H7 (cell line): ENCODE measurements around the gene ELK4. TPM values are rescaled to one million over a fixed set of nuclear protein-coding genes. Genes with fewer than 3 reads are reported as not detected.
A peak's percentile ranks its signal among the peaks of the same experiment; 100 is the strongest.

Source experiments
- DNase-seq: peaks from one replicate; pipeline ENCODE4 v3.0.0; 2012
- H3K27me3 ChIP-seq: 2 replicates; pipeline ENCODE4 v1.6.0; 2011; ENCODE audit warnings: mild to moderate bottlenecking, low read length; ENCODE audit not compliant: control insufficient read depth, insufficient read depth
- H3K36me3 ChIP-seq: replicated peaks from 2 replicates; pipeline ENCODE4 v1.5.1; 2011; ENCODE audit warnings: low read length; ENCODE audit not compliant: control insufficient read depth, insufficient read depth
- H3K4me3 ChIP-seq: 2 replicates; pipeline ENCODE4 v1.5.1; 2011; ENCODE audit warnings: low read depth, mild to moderate bottlenecking, control low read depth, low read length, moderate library complexity; ENCODE audit not compliant: insufficient read depth
- total RNA-seq: library from RNA; depleted of rRNA; stranded (reverse); fragments of >200 nt; shearing (Covaris generic); gene quantifications from 2 replicates; pipeline ENCODE4 v1.2.3, GENCODE V29; 2014

ELK4 gene
- total RNA-seq, 1 experiment from 2014 or later: 13.0 TPM

DNA sequence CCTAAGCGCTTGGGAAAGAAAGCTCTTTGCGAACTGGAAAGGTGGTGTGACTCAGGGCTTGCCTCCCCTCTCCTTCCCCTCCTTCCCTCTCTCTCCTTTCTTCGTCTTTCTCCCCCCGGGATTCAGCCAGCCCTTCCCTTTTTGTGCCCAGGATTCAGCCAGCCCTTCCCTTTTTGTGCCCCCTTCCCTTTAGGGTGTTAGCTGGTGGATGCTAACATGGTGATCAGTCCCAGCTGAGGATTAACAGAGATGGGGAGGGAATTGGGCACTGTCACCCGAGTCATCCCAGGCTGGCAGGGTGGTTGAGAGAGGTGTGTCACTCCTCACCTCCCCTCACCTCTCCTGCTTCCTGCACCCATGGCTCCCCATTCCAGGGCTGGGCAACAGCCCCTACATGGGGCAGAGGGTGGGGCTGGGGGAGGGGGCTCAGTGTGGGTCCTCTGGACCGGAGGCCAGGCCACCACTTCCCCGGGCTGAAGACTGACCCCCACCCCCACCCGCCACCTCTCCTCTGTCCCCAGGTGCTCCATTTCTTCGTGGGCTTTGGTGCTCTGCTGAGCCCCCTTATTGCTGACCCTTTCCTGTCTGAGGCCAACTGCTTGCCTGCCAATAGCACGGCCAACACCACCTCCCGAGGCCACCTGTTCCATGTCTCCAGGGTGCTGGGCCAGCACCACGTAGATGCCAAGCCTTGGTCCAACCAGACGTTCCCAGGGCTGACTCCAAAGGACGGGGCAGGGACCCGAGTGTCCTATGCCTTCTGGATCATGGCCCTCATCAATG lies 51.5 kb downstream of the ELK4 start:
- H3K27me3 ChIP-seq: peaks cover 19% of the 10 kb centered on the region

DNA sequence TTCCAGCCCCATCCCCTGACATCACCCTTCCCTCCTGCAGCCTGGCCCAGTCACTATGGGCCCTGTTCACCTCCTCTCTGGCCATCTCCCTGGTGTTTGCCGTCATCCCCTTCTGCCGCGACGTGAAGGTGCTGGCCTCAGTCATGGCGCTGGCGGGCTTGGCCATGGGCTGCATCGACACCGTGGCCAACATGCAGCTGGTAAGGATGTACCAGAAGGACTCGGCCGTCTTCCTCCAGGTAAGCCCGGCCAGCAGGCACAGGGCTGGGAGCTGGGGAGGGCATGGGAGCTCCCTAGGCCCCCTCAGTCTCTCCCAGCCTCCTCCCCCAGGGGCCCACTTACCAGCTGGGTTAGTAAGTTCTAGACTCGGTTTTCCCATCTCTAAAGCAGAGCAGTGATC lies 52.1 kb downstream of the ELK4 start:
- Histone ChIP-seq H3K36me3 (no peaks in the 10 kb centered on the region), H3K27me3 (peaks cover 19% of the 10 kb centered on the region), H3K4me3 (no peak overlapping the region)
- DNase-seq: peak; percentile 65

More for the DNA sequence above, 51.5 kb downstream of the ELK4 start:
- H3K4me3 ChIP-seq: no peak overlapping the region
- H3K36me3 ChIP-seq: no peaks in the 10 kb centered on the region
- peak; percentile 67 for DNase-seq

DNA sequence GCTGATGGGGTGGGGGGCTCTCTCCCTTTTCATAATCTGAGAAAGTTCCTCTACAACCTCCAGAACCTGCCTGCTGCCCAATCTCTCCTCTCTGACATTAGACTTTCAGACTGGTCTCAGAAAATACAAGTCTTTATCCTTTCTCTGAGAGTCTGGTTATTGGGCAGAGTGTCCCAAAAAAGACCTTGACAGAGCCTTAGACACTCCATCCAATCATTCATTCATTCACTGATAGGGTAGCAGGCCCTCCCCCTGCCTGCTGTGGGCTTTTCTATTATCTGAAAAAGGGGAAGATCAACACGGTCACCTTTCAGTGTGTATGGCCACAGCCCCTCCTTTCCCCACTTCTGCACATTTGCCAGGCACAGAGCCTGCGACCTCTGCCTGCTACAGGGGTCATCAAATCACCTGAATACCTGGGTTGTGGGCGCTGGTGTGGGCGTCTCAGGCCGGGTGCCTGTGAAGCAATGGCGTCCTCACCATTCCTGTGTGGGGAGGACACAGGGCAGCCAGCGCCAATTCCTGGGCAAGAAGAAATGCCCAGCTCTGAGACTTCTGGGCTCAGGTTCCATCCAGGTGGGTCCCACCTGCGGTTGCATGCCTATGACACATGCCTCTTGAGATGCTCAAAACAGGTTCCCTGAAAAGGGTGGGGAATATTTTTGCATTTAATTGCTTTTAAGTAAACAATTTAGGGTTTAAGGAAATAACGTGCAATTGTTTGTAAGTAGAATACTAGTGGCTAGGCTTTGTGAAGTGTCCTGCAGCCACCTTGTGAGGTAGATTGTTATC lies 52.8 kb downstream of the ELK4 start:
- Histone ChIP-seq H3K4me3 (no peak overlapping the region), H3K36me3 (no peaks in the 10 kb centered on the region), H3K27me3 (peaks cover 19% of the 10 kb centered on the region)
- no peak for DNase-seq

DNA sequence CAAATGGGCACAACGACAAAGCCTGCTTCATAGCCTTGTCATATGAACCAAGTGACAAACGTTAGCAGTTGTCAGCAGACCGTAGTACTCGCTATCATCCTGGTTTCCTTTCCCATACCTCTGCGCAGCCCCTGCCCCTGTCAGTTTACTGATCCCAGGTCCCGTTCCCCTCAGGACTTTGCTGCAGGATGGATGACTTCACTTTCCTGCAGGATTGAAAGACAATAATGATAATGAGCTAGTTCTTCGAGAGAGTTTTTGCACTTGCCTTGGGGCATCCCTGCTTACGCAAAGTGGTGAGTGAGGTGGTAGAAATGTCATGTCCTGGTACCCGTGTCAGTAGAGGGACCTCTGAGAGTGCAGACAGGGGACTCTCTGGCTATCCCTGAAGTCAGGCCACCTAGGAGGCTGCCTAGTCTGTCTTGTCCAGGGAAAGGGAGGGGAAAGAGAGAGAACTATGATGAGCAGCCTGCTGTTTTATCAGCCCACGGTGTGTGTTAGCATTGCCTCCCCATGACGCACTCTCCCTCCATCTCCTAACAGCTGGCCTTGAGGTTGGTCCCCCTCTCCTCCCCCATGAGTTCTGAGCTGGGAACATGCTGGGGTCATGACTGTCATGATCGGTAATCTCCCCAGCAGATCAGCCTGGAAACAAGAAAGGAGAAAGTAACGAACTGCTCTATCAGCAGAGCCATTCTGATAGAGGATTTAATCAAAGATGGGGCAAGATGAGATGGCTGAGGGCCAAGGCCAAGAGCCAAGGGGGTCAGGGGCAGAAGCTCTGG lies 53.7 kb downstream of the ELK4 start:
- Histone ChIP-seq H3K36me3 (no peaks in the 10 kb centered on the region), H3K4me3 (no peak overlapping the region), H3K27me3 (peaks cover 19% of the 10 kb centered on the region)
- DNase-seq: no peak

DNA sequence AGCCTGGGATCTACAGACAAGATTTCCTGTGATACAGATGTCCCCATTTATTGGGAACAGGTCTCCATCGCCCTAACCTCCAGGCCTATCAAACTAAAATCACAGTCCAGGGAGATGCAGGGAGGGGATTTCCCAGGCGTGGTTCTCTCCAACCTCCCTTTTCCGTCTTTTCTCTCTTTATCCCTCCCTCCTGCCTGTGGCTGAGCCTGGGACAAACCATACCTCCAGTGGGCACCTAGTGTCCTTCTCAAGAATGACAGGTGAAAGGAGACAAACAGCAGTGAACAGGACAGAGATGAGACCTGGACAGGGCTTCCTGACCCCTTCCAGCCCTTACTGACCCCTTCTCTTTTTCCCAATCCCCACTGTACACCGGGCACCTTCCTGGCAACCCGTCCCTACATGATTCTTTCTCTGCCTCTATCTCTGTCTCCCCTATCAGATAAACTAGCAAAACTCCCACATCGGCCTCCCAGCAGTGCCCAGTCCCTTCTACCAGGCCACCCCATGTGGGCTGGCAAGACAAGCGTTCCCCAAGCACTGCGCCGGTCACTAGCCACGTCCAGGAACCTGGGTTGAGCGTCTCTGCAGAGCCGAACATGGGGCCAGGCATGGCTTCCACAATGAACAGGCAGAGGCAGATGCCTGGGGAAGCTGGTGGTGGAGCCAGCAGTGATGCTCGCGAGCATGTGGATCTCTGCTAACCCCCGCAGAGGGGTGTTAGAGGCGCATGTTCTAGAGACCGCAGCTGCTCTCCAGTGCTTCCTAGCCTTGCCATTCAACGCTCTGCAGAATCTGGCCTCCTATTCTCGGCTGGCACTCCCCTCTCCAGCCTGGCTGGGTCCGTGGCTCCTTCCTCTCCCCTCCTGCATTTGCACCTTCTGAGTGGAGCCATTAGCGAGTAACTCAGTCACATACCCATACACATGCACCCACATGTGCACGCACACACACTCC lies 54.7 kb downstream of the ELK4 start:
- Histone ChIP-seq H3K4me3 (no peak overlapping the region), H3K27me3 (peaks cover 20% of the 10 kb centered on the region), H3K36me3 (no peaks in the 10 kb centered on the region)
- no peak for DNase-seq

DNA sequence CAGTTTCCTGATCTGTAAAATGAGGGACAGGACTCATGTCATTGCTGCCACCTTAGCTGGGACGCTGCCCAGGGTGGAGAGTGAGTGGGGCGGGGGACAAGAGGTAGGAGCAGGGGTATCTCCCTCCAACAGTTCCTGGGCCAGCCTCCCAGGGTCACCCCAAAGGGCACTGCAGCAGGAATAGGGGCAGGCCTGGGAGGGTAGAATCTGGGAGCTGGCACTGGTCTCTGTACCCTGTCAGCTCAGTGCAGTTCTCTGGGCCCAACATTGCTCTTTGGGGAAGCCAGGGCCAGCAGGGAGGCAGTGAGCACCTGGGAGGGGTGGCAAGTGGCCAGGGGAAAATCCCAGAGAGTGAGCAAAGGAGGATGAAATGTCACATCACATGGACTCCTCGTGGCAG lies 55.8 kb downstream of the ELK4 start:
- peaks cover 28% of the 10 kb centered on the region for H3K27me3 ChIP-seq
- no peak for DNase-seq
- no peak overlapping the region for H3K4me3 ChIP-seq

DNA sequence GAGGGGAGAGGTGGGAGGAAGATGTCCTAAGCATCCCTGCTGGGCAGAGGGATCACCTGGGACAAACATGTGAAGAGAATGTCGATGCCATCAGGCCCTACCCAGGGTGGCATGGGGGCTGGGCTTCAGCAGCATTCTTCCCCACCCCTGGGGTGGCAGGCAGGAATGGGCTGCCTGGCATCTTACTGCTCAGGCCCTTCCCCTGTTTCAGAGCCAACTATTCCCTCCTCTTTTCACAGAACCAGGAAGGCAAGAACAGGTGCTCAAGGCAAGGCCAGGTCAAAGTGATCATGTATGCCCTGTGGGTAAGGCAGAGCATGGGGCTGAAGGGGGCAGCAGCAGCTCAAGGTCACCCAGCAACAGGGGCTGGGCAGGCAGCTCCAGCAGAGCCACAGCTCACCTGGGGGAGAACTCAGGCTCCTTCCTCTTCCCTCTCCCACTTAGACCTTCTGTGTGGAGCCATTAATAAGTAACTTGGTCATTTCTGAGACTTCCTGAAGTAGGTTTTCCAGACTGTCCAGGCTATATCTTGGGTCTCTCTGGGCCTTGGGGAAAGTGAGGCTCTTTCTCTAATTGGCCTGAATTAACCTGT lies 56.4 kb downstream of the ELK4 start:
- H3K4me3 ChIP-seq: no peak overlapping the region

More for the DNA sequence above, 55.8 kb downstream of the ELK4 start:
- H3K36me3 ChIP-seq: no peaks in the 10 kb centered on the region

DNA sequence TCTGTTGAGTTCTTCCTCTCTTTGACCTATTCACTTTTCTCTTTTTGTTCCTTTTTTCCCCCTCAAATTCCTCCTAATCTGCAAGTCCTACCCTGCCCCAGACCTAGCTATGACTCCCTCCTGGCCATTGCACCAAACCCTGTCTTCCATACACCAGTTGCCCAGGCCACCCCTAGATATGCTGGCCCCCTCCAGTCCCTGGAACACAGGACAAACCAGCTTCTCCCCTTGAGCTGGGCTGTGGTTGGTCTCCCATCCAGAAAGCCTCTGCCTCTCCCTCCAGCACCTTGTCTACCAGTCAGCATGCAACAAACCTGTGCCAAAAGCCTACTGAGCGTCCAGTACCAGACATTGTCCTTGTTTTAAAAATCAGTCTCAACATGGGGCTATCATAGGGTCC lies 59.4 kb downstream of the ELK4 start:
- Histone ChIP-seq H3K36me3 (no peaks in the 10 kb centered on the region), H3K27me3 (peaks cover 49% of the 10 kb centered on the region), H3K4me3 (no peak overlapping the region)
- DNase-seq: no peak

More for the DNA sequence above, 56.4 kb downstream of the ELK4 start:
- DNase-seq: no peak
- H3K36me3 ChIP-seq: no peaks in the 10 kb centered on the region
- H3K27me3 ChIP-seq: peaks cover 32% of the 10 kb centered on the region

DNA sequence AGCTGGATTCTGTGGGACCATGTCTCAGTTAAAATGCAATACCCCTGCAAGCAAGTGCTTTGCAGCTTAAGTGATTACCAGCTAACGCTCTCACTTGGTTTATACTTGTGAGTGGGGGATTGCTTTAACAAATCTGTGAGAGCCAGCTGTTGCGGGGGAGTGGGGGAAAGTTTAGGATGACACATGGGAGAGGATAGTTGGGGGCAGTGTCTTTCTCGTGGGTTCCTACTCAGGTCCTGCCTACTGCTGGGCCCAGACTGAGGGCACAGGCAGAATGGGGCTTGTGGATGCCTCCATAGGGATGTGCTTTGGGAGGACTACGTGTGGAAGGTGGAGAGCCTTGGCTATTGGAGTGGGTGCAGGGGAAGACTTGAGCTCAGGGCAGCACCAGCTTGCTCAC lies 60.1 kb downstream of the ELK4 start:
- no peak overlapping the region for H3K4me3 ChIP-seq
- H3K27me3 ChIP-seq: peaks cover 52% of the 10 kb centered on the region
- no peaks in the 10 kb centered on the region for H3K36me3 ChIP-seq
- DNase-seq: no peak

DNA sequence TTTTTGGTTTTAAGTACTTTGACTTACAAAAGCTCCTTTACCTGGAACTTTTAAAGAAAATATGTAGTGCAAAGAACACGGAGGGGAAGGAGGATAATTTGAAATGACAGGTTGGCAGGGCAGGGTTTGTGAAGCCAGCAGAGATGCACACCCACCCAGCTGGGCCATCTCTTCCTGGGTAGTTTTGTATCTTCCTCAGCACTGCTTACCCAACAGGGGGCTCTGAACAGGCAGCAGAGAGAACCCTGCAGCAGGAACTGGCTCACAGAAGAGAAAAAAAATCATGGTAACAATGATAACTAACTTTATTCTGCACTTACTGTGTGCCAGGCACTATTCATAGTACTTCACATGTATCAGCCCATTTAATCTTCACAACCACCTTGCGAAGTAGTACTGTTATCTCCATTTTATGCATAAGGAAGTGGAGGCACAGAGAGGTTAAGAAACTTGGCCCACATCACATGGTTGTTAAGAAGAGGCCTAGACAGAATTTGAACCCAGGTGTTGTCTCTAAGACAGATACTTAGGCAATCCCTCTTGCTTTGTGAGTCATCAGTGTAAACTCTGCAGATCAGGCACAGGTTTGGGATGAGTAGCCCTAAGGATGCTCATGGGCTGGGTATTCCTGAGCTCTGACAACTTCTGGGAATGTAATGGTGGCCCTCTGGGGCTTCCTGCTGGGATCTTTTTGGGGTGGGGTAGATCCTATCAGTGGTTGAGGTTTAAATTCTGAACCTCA lies 60.8 kb downstream of the ELK4 start:
- Histone ChIP-seq H3K36me3 (no peaks in the 10 kb centered on the region), H3K27me3 (peaks cover 55% of the 10 kb centered on the region), H3K4me3 (no peak overlapping the region)
- no peak for DNase-seq

GRCh38 chr1:205570173-205570501 lies 61.7 kb downstream of the ELK4 start:
- DNase-seq: no peak
- H3K27me3 ChIP-seq: peaks cover 60% of the 10 kb centered on the region
- H3K36me3 ChIP-seq: no peaks in the 10 kb centered on the region
- H3K4me3 ChIP-seq: no peak overlapping the region

DNA sequence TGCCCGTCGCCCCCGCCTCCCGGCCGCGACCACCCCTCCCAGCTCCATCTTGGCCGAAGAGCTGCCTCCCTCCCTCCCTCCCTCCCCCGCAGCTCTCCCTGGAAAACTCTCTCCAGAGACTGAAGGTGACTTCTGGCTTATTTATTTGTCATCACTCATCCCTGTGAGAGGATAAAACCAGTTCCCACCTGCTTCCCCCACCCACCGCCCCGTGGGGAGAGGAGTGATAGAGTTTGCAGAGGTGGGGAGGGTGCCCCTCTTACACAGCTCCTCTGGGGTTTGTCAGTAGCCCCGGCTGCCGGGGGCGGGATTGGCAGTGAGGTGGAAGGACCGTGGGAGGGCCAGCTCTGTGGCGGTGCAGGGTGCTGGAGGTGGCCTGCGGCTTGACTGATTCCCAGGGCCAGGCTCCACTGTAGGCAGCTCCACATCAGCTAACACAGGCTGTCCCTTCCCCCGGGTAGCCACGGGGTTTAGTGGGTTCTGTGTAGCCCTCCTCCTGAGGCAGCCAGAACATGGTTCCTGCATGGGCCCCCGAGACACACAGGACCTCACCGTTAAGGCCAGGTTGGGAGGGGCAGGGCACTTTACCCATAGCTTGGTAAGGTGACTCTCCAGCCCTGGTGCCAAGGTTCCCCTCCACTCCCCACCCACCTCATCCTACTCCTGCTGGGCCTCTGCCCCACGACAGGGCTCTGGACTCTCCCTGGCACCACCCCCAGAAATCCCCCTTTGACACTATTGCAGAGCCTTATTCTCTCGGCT lies 62.2 kb downstream of the ELK4 start:
- no peaks in the 10 kb centered on the region for H3K36me3 ChIP-seq
- DNase-seq: peak; percentile 72
- H3K27me3 ChIP-seq: peaks cover 60% of the 10 kb centered on the region
- H3K4me3 ChIP-seq: peak overlapping the region; percentile 53; the same call in 1 of the 2 replicates
